Left lung (tissue), 10 donors: ENCODE measurements around the gene PTCHD4. TPM values are rescaled to one million over a fixed set of nuclear protein-coding genes. Genes with fewer than 3 reads are reported as not detected.

Experiments
- ATAC-seq: fragments of 200-7000 bp; cut with Tn5 transposase; one replicate; pipeline ENCODE4 v1.9.1; 2020; ENCODE audit warnings: moderate library complexity
- DNase-seq, 4 donors: peaks; one replicate each; pipeline ENCODE4 v3.0.0-alpha.2; 2013 to 2020
- H3K27ac ChIP-seq, 2 donors: fragments of 200-600 bp; sonication (generic) in 1 of 2; one replicate each; pipeline versions ENCODE4 v1.5.0 to v1.8.0; 2020 to 2021
- H3K27me3 ChIP-seq, 2 donors: fragments of 200-600 bp; sonication (generic) in 1 of 2; one replicate each; pipeline versions ENCODE4 v1.5.0 to v1.8.0; 2020 to 2021
- H3K36me3 ChIP-seq, 2 donors: fragments of 200-600 bp; sonication (generic) in 1 of 2; one replicate each; pipeline versions ENCODE4 v1.5.0 to v1.8.0; 2020 to 2021
- H3K4me1 ChIP-seq, 2 donors: fragments of 200-600 bp; one replicate each; pipeline ENCODE4 v1.8.0; 2021
- H3K4me3 ChIP-seq, 2 donors: fragments of 200-600 bp; sonication (generic) in 1 of 2; one replicate each; pipeline versions ENCODE4 v1.5.0 to v1.8.0; 2020 to 2021; ENCODE audit warnings: mild to moderate bottlenecking in 1 of 2
- H3K9me3 ChIP-seq, 2 donors: fragments of 200-600 bp; sonication (generic) in 1 of 2; one replicate each; pipeline versions ENCODE4 v1.5.0 to v1.8.0; 2020 to 2021
- CTCF ChIP-seq, 2 donors: fragments of 200-600 bp; sonication (generic) in 1 of 2; IDR thresholded peaks; one replicate each; pipeline versions ENCODE4 v1.5.0 to v1.8.0; 2021; ENCODE audit warnings: antibody characterized with exemption in 2 of 2
- intact Hi-C, 2 donors: fragments of 100-400 bp; cut with DNase I; formaldehyde crosslinking; loops; one replicate each; pipeline versions ENCODE4 v1.11.2 to v1.14.2; 2022
- polyA plus RNA-seq, 6 donors: library from polyadenylated mRNA; unstranded; fragments of 120-200 nt; gene quantifications; one replicate each; pipeline ENCODE4 v1.2.1, GENCODE V29; 2013; ENCODE audit not compliant: insufficient read length in 6 of 6
- total RNA-seq, 2 donors: library from RNA; stranded (reverse); fragmentation: NEBNext Ultra II Directional; extraction: Animal tissue kit (Norgen Biotek cat#: 25700); gene quantifications; one replicate each; pipeline ENCODE4 v1.2.1, GENCODE V29; 2021
- donor health status: DM: no; HTN: yes; CAD: no.
- donor health status: DM: no; HTN: no; CAD: no.

The PTCHD4 gene
- total and polyA plus RNA-seq, 8 donors, result 0.27 to 5.0 (median 0.41) TPM

GRCh38 chr6:48141975-48142374 is 31.0 kb upstream of the PTCHD4 start:
- ATAC-seq (no peak), DNase-seq (no peak)
- Histone ChIP-seq H3K27me3 (no peaks in the 10 kb centered on the region), H3K27ac (no peak overlapping the region), H3K4me1 (no peaks in the 10 kb centered on the region), H3K4me3 (no peak overlapping the region), H3K36me3 (no peaks in the 10 kb centered on the region), H3K9me3 (no peaks in the 10 kb centered on the region)
- intact Hi-C loops, result no loop called here
- TF ChIP-seq CTCF (IDR thresholded peaks at IDR 0.05), result no peak

GRCh38 chr6:48139818-48140614 is 29.0 kb upstream of the PTCHD4 start:
- ATAC-seq (no peak), DNase-seq (no peak)
- intact Hi-C loops, result no loop called here
- H3K27ac ChIP-seq, result no peak overlapping the region
- no peaks in the 10 kb centered on the region for H3K36me3 ChIP-seq
- no peaks in the 10 kb centered on the region for H3K9me3 ChIP-seq
- no peak overlapping the region for H3K4me3 ChIP-seq
- no peaks in the 10 kb centered on the region for H3K27me3 ChIP-seq
- TF ChIP-seq CTCF (IDR thresholded peaks at IDR 0.05), result no peak
- no peaks in the 10 kb centered on the region for H3K4me1 ChIP-seq

GRCh38 chr6:48136856-48137255 is 25.9 kb upstream of the PTCHD4 start:
- H3K36me3 ChIP-seq, result no peaks in the 10 kb centered on the region
- intact Hi-C loops, result no loop called here
- H3K9me3 ChIP-seq, result no peaks in the 10 kb centered on the region
- TF ChIP-seq CTCF (IDR thresholded peaks at IDR 0.05), result no peak
- DNase-seq (no peak), ATAC-seq (no peak)
- no peak overlapping the region for H3K4me3 ChIP-seq
- no peaks in the 10 kb centered on the region for H3K4me1 ChIP-seq
- no peak overlapping the region for H3K27ac ChIP-seq
- H3K27me3 ChIP-seq, result no peaks in the 10 kb centered on the region

- peak; percentile 59 for ATAC-seq
- intact Hi-C loops, result no loop called here
- no peak for DNase-seq
These were observed 24.5 kb upstream of the PTCHD4 start for GRCh38 chr6:48135323-48136084.

More at GRCh38 chr6:48135323-48136084, 24.5 kb upstream of the PTCHD4 start:
- Histone ChIP-seq H3K36me3 (no peaks in the 10 kb centered on the region), H3K27ac (no peak overlapping the region), H3K27me3 (no peaks in the 10 kb centered on the region), H3K4me1 (no peaks in the 10 kb centered on the region), H3K4me3 (no peak overlapping the region), H3K9me3 (no peaks in the 10 kb centered on the region)
- no peak for TF ChIP-seq CTCF (IDR thresholded peaks at IDR 0.05)
